Suppressor macrophage (primary cell): ENCODE results near the gene KAZN.

Experiments
- DNase-seq, 4 experiments: peaks; one replicate each; pipeline ENCODE4 v3.0.0-alpha.2; 2020 to 2022

Gene KAZN

DNA sequence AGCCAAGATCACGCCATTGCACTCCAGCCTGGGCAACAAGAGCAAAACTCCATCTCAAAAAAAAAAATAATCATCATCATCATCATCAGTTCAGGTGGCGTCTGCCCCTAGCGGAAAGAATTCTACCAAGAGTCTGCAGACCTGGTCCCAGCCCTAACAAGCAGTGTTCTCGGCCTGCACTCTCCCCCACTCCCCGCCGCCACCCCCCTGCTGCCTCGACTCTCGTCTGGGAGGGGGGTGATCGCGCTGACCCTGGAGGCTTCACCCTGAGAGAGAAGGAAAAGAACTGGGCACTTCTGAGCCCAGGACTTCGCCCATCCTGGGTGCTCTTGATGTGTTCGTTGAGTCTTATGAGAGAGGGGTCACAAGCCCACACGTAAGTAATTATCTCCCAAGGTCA is 394.9 kb downstream of the KAZN start:
- DNase-seq: no peak

- DNase-seq: no peak
Measured at GRCh38 chr1:14994148-14994547, 395.7 kb downstream of the KAZN start.

DNA sequence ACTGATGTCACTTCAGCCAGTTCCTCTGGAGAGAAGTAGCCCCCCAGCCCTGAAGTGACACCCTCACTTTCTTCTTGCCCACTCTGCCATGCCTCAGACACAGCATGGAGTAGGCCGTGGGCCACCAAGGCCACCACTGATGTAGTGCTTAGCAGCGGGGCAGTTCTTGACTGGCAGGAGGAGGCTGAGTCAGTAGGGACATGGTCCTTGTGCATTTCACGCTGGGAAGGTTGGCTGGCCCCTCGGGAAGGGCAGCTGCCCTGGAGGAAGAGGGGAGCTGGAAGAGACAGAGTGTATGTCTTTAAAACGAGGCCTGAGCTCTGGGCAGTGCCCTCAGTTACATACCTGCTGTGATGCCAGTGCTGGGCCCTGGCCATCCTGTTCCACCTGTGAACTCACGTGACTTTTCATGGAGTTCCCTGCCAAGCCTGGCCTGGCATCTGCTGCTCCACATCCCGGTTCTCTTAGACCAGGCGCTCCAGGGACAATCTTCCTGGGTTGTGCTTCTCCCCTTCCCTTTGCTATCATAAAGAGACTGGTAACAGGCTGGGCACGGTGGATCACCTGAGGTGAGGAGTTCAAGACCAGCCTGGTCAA is 396.5 kb downstream of the KAZN start:
- no peak for DNase-seq

GRCh38 chr1:14996133-14997050 is 397.9 kb downstream of the KAZN start:
- DNase-seq: peak; percentile 60 to 83 (median 76)

DNA sequence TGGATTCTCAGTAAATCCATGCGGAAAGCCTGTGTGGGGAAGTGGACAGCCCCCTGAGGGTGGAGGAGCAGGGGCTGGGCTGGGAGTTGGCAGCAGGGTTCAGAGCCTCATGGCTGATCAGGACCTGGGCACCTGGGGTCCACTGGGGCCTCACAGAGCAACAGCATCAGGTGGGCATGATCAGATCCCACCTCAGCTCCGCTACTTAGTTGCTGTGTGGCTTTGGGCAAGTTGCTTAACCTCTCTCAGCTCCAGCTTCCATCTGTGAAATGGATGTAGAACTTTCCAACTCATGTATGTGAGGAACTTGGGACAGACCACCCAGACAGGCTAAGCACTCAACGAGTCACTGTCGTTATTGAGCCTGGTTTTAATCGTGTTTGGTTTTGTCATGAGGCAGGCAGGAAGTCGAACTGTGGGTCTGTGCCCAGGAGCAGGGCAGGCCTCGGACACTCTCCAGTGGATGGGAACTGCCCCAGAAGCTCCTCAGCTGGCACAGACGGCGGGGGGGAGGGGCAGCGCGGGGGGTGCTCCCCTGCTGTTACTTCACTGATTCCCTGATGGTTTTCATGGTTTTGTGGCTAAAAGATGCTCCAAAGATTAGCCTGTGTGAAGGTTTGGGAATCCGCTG is 399.3 kb downstream of the KAZN start:
- DNase-seq: no peak

GRCh38 chr1:14999441-14999840 is 401.0 kb downstream of the KAZN start:
- DNase-seq: no peak

GRCh38 chr1:15000030-15000429 is 401.5 kb downstream of the KAZN start:
- no peak for DNase-seq

GRCh38 chr1:15000671-15001070 is 402.2 kb downstream of the KAZN start:
- no peak for DNase-seq

GRCh38 chr1:15001317-15001915 is 402.9 kb downstream of the KAZN start:
- peak in 3 of 4 experiments; percentile 17 to 48 (median 28) for DNase-seq

DNA sequence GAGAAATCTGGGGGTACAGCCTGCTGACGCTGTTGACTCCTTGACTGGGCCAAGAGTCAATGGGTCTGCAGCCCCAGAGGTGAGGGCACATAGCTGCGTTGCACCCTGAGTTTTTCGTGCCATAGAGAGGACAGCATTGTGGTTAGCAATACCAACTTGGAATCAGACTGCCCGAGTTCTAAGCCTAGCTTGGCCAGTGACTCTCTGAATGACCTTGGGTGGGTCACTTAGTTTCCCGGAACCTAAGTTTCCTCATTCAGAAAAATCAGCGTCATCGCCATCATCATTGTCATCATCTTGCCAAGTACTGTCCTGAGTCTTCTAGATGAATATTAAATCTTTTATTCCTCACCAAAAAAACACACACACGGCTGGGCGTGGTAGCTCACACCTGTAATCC is 403.8 kb downstream of the KAZN start:
- DNase-seq: no peak

- no peak for DNase-seq
Measured at GRCh38 chr1:15004396-15004795, 405.9 kb downstream of the KAZN start.

- DNase-seq: no peak
Measured at GRCh38 chr1:15005116-15005515, 406.6 kb downstream of the KAZN start.

DNA sequence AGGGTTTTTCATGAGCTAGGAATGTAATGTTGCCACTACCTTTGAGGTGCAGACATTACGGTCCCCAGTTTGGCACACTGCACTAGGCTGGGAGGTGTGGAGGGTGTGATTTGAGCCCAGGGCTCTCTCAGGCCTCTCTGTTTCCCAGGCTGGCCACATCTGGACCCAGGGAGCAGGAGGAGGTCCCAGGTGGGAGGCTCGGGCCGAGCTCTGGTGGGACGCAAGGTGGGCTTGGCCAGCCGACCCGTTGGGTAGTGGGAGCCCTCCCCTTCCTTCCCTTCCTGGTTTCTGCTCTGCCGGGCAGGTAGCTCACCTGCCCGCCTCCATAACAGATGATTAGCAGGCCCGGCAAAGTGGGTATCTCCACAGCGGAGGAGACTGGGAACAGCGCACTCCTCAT is 408.9 kb downstream of the KAZN start:
- no peak for DNase-seq

DNA sequence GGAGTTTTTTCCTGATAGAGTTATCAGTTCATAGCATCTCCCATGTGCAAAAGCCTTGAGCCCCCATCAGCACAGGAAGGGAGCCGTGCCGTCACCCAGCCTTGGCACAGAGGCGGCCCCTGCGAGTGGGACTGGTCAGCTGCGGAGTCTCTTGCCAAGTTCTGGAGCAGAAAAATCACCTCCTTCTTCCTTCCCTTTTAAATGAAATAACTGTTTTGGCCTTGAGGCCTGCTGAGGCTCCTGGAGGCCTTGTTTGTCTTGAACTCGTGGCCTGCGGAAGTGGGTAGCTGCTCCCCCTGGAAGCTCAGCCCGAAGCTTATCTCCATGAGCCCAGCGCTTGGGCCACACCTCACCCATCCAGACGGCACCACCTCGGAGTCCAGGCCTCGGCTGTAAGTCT is 409.4 kb downstream of the KAZN start:
- DNase-seq: no peak

DNA sequence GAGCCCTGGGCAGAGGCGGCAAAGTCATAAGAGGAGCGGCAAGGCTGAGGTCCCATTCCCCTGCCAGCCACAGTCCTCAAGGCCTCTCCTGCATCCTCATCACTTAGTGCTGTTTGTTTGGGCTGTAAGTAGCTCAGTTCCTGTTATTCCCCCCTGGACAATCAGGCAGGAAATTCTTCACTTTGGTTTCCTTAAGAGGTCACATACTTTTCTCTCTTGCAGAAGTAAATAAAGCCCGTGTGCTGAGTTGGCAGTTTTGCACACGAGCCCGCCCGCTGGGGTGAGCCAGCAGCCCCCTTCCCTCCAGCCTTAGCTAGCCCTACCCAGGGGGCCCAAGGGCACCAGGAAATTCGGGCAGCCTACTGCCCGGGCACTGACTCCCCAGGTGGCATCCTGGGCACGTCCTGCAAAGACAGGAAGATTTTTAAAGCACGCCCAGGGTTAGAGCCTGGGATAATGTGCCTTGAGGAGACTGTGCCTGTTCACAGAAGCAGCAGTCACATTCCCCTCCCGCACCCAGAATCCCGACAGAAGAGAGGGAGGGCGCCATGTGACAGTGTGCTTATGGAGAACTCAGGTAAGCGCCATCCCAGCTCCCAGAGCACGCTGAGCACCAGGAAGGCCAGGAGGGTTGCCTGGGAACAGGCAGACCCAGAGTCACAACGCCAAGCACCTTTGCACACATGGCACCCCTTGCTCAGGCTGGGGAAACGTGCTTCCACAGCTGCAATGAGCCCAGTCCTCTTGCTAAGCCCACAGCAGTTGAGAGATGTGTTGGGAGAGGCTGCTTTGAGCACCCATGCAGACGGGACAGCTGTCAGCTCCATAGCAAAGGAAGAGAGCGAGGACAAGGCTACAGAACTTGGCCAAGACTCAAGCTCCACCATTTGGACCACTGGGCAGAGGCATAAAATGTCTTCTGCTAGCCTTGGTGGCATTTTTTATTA is 410.6 kb downstream of the KAZN start:
- DNase-seq: peak in 1 of 4 experiments; percentile 6

DNA sequence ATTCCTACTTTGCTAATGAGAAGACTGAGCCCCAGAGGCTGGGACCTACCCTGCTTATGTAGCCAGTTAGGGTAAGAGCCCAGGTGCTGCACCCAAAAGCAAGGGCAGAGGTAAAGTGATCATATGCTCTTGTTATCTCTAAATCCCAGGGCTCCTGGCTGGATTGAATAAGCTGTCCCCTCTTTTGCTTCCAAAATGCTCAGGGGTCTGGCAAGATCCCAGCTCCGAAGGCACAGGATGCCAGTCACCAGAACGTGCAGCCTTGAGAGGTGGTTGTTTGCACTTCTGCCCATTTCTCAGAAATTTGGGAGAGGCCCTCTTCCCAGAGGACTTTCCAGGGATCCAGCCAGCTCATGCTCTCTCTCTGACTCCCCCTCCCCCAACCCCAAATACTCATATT is 412.7 kb downstream of the KAZN start:
- no peak for DNase-seq

DNA sequence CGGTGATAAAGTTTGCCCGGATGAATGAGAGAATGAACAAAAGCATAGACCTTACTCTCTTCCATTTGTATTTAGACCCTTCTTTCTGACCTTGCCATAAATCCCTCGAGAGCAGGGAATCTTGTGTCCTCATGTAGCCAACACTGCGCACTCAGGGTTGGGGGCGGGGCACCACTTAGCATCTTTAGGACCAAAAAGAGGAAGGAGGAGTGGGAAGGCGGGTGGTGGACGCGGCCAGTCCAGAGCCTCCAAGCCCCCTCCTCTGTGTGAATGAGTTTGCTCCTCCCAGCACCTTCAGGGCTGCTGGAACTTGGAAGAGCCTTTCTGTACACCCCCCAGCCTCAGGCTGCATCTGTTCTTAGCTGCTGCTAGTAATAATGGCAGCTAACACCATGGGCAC is 413.2 kb downstream of the KAZN start:
- no peak for DNase-seq

DNA sequence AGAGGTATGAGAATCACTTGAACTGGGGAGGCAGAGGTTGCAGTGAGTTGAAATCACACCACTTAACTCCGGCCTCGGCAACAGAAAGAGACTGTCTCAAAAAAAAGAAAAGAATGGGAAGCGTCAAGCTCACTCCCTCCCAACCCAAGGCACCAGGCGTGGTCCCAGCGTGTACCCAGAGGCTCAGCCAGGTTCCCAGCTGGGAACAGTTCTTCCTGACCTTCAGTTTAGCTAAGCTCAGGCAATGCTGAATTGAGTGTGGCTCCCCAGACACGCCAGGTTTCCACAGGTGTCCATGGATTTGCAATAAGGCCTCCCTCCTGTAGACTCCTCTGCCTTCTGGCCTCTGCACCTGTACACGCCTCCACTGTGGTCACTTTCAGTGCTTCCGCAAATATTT is 414.3 kb downstream of the KAZN start:
- DNase-seq: no peak

DNA sequence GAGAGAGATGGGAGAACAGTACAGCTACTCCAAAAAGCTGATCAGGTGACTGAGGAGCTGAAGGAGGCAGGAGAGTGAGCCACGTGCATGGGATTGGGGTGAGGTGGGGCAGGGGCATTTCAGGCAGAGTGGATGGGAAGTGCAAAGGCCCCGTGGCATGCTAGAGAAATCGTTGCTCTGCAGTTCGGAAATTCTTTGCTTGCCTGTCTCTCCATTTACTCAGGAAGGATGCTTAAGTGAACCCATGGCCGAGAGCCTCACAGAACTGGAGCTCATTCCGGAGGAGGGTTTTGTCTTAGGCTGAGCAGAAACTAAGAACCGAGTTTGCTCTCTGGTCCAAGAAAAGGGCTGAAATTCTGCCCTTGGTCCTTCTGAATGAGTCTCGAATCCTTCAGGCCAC is 415.3 kb downstream of the KAZN start:
- no peak for DNase-seq

DNA sequence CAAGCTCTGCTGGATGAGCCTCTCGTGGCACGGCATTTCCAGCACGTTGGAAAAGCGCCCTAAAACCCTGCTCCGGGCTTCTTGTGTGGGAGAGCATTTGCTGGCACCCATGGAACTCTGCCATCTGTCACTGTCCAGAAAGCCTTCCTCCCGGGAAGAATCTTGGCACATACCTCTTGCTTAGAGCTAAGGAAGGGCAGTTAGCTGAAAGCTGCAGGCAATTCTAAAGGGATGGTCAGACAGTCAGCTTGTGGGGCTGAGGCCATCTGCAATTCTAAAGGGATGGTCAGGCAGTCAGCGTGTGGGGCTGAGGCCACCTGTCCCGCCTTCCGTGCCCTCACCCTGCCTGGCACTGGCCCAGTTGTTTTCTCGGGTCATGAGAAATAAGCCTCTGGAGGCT is 416.0 kb downstream of the KAZN start:
- no peak for DNase-seq

GRCh38 chr1:15016001-15016400 is 417.5 kb downstream of the KAZN start:
- DNase-seq: no peak

DNA sequence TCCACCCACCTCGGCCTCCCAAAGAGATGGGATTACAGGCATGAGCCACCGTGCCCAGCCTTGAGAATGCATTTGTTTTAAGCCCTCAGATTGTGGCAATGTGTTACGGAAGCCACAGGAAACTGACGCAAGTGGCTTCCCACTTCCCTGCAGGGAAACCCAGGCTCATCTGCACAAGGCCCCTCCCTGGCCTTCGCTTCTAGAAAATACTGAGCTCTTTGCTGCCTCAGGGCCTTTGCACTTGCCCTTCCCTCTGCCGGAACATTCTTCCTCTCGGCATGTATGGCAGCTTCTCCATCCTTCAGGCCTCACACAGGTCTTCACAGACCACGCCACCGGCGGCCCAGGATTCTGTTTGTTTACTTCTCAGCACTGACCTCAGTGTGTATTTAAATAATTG is 418.0 kb downstream of the KAZN start:
- peak; percentile 55 to 71 (median 70) for DNase-seq
